Activated CD4-positive, alpha-beta T cell treated with anti-CD3 and anti-CD28 coated beads, Interleukin-2, amount 10 ng/mL, durations not matched to agents 7 days and 5 days (primary cell): ENCODE data around the gene OR6K3. TPM values are rescaled to one million over a fixed set of nuclear protein-coding genes. Genes with fewer than 3 reads are reported as not detected.

Experiments used
- CTCF ChIA-PET: fragments of 350-600 bp; sonication (Branson Sonifier 250); formaldehyde crosslinking; loops from one replicate; lab custom pipeline; 2021; ENCODE audit warnings: antibody characterized with exemption; lab: Charles Lee
- POLR2A ChIA-PET: fragments of 350-600 bp; sonication (Branson Sonifier 250); formaldehyde crosslinking; loops from one replicate; lab custom pipeline; 2021; ENCODE audit warnings: antibody characterized with exemption; lab: Charles Lee
- DNase-seq: peaks from one replicate; pipeline ENCODE4 v3.0.0-alpha.2; 2020
- H3K27ac Mint-ChIP-seq: one replicate; pipeline ENCODE4 v1.8.0; 2021; ENCODE audit warnings: mild to moderate bottlenecking, moderate library complexity, mixed read lengths
- H3K27me3 Mint-ChIP-seq: one replicate; pipeline ENCODE4 v1.8.0; 2021; ENCODE audit warnings: mixed read lengths
- H3K36me3 Mint-ChIP-seq: one replicate; pipeline ENCODE4 v1.8.0; 2021; ENCODE audit warnings: low read depth, mixed read lengths
- H3K4me1 Mint-ChIP-seq: one replicate; pipeline ENCODE4 v1.8.0; 2021; ENCODE audit warnings: mixed read lengths
- H3K4me3 Mint-ChIP-seq: one replicate; pipeline ENCODE4 v1.8.0; 2021; ENCODE audit warnings: mild to moderate bottlenecking, moderate library complexity, mixed read lengths
- H3K9me3 Mint-ChIP-seq: one replicate; pipeline ENCODE4 v1.8.0; 2021; ENCODE audit warnings: mixed read lengths
- total RNA-seq, 2 experiments: library from RNA; stranded (reverse); gene quantifications; one replicate each; pipeline ENCODE4 v1.2.3, GENCODE V29; 2021

Gene OR6K3
- total RNA-seq = not detected

- DNase-seq = no peak
- Mint-ChIP-seq H3K36me3 (no peaks in the 10 kb centered on the region), H3K4me1 (no peaks in the 10 kb centered on the region), H3K27ac (no peak within 1 kb of the TSS), H3K9me3 (no peaks in the 10 kb centered on the region), H3K27me3 (peaks cover 25% of the 10 kb centered on the region), H3K4me3 (no peak within 1 kb of the TSS)
- CTCF ChIA-PET = no interaction called here
- POLR2A ChIA-PET = no interaction called here
These were observed at the start of gene OR6K3 for GRCh38 chr1:158720620-158721019. TSS of gene OR6K3 (minus strand) at chr1:158720720. CDS start at chr1:158718115, 2,605 bp downstream.

- H3K27ac Mint-ChIP-seq = no peak within 1 kb of the TSS
- H3K4me1 Mint-ChIP-seq = no peaks in the 10 kb centered on the region
- H3K36me3 Mint-ChIP-seq = no peaks in the 10 kb centered on the region
- POLR2A ChIA-PET = no interaction called here
- CTCF ChIA-PET = no interaction called here
- H3K9me3 Mint-ChIP-seq = no peaks in the 10 kb centered on the region
- no peak for DNase-seq
- no peak within 1 kb of the TSS for H3K4me3 Mint-ChIP-seq
- H3K27me3 Mint-ChIP-seq = peaks cover 7% of the 10 kb centered on the region
These were observed 33.9 kb upstream of the OR6K3 start, which contains the start of gene OR6K6 for GRCh38 chr1:158754420-158754819. TSS of gene OR6K6 (plus strand) at chr1:158754720. CDS start at chr1:158754888, 168 bp downstream.

GRCh38 chr1:158752155-158752712 lies 31.7 kb upstream of the OR6K3 start:
- ChIA-PET CTCF (no interaction called here), POLR2A (no interaction called here)
- Mint-ChIP-seq H3K36me3 (no peaks in the 10 kb centered on the region), H3K4me1 (no peaks in the 10 kb centered on the region), H3K27ac (no peak overlapping the region), H3K27me3 (peaks cover 6% of the 10 kb centered on the region), H3K4me3 (no peak overlapping the region), H3K9me3 (no peaks in the 10 kb centered on the region)
- DNase-seq = no peak

GRCh38 chr1:158735848-158736247 lies 15.3 kb upstream of the OR6K3 start:
- no peaks in the 10 kb centered on the region for H3K9me3 Mint-ChIP-seq
- H3K4me3 Mint-ChIP-seq = no peak overlapping the region
- ChIA-PET CTCF (no interaction called here), POLR2A (no interaction called here)
- DNase-seq = no peak
- H3K4me1 Mint-ChIP-seq = no peaks in the 10 kb centered on the region
- H3K27ac Mint-ChIP-seq = no peak overlapping the region
- H3K27me3 Mint-ChIP-seq = peaks cover 27% of the 10 kb centered on the region
- H3K36me3 Mint-ChIP-seq = no peaks in the 10 kb centered on the region

GRCh38 chr1:158732524-158732923 lies 12.0 kb upstream of the OR6K3 start:
- POLR2A ChIA-PET = no interaction called here
- Mint-ChIP-seq H3K9me3 (no peaks in the 10 kb centered on the region), H3K4me3 (no peak overlapping the region), H3K36me3 (no peaks in the 10 kb centered on the region), H3K27ac (no peak overlapping the region), H3K4me1 (no peaks in the 10 kb centered on the region), H3K27me3 (peaks cover 27% of the 10 kb centered on the region)
- CTCF ChIA-PET = no interaction called here
- DNase-seq = no peak

GRCh38 chr1:158731707-158732106 lies 11.2 kb upstream of the OR6K3 start:
- H3K4me1 Mint-ChIP-seq = no peaks in the 10 kb centered on the region
- H3K36me3 Mint-ChIP-seq = no peaks in the 10 kb centered on the region
- H3K27me3 Mint-ChIP-seq = peaks cover 23% of the 10 kb centered on the region
- H3K27ac Mint-ChIP-seq = no peak overlapping the region
- ChIA-PET CTCF (no interaction called here), POLR2A (no interaction called here)
- H3K9me3 Mint-ChIP-seq = no peaks in the 10 kb centered on the region
- DNase-seq = no peak
- H3K4me3 Mint-ChIP-seq = no peak overlapping the region

GRCh38 chr1:158730453-158730852 lies 9.9 kb upstream of the OR6K3 start:
- Mint-ChIP-seq H3K36me3 (no peaks in the 10 kb centered on the region), H3K27ac (no peak overlapping the region), H3K9me3 (no peaks in the 10 kb centered on the region), H3K4me3 (no peak overlapping the region), H3K27me3 (peaks cover 26% of the 10 kb centered on the region), H3K4me1 (no peaks in the 10 kb centered on the region)
- DNase-seq = no peak
- ChIA-PET CTCF (interaction anchor here (0.6 kb wide), 1 partner anchor 729 kb away, joined by 4 read pairs; no protein-coding TSS in a partner anchor), POLR2A (no interaction called here)

GRCh38 chr1:158728510-158729225 lies 8.1 kb upstream of the OR6K3 start:
- Mint-ChIP-seq H3K27ac (no peak overlapping the region), H3K9me3 (no peaks in the 10 kb centered on the region), H3K36me3 (no peaks in the 10 kb centered on the region), H3K4me3 (no peak overlapping the region), H3K27me3 (peaks cover 29% of the 10 kb centered on the region), H3K4me1 (no peaks in the 10 kb centered on the region)
- no peak for DNase-seq
- ChIA-PET CTCF (no interaction called here), POLR2A (no interaction called here)

- no peak for DNase-seq
- ChIA-PET POLR2A (no interaction called here), CTCF (no interaction called here)
- Mint-ChIP-seq H3K27ac (no peak overlapping the region), H3K27me3 (peaks cover 40% of the 10 kb centered on the region), H3K4me1 (no peaks in the 10 kb centered on the region), H3K36me3 (no peaks in the 10 kb centered on the region), H3K4me3 (no peak overlapping the region), H3K9me3 (no peaks in the 10 kb centered on the region)
These were observed 3.9 kb upstream of the OR6K3 start for GRCh38 chr1:158724442-158724841.

- Mint-ChIP-seq H3K36me3 (no peaks in the 10 kb centered on the region), H3K9me3 (no peaks in the 10 kb centered on the region), H3K4me1 (no peaks in the 10 kb centered on the region), H3K27ac (no peak overlapping the region), H3K4me3 (no peak overlapping the region), H3K27me3 (peaks cover 24% of the 10 kb centered on the region)
- CTCF ChIA-PET = no interaction called here
- no peak for DNase-seq
- POLR2A ChIA-PET = no interaction called here
These were observed 856 bp downstream of the OR6K3 start for GRCh38 chr1:158719664-158720063.

GRCh38 chr1:158717344-158717743 lies 3.2 kb downstream of the OR6K3 start:
- H3K9me3 Mint-ChIP-seq = no peaks in the 10 kb centered on the region

GRCh38 chr1:158716335-158716734 lies 4.2 kb downstream of the OR6K3 start:
- no peaks in the 10 kb centered on the region for H3K36me3 Mint-ChIP-seq
- H3K27ac Mint-ChIP-seq = no peak overlapping the region
- no peaks in the 10 kb centered on the region for H3K4me1 Mint-ChIP-seq
- peaks cover 25% of the 10 kb centered on the region for H3K27me3 Mint-ChIP-seq
- ChIA-PET CTCF (no interaction called here), POLR2A (no interaction called here)
- H3K4me3 Mint-ChIP-seq = no peak overlapping the region
- no peaks in the 10 kb centered on the region for H3K9me3 Mint-ChIP-seq
- DNase-seq = no peak

More at GRCh38 chr1:158717344-158717743, 3.2 kb downstream of the OR6K3 start:
- H3K27me3 Mint-ChIP-seq = peaks cover 21% of the 10 kb centered on the region
- ChIA-PET POLR2A (no interaction called here), CTCF (no interaction called here)
- DNase-seq = no peak
- H3K36me3 Mint-ChIP-seq = no peaks in the 10 kb centered on the region
- no peak overlapping the region for H3K27ac Mint-ChIP-seq
- no peaks in the 10 kb centered on the region for H3K4me1 Mint-ChIP-seq
- H3K4me3 Mint-ChIP-seq = no peak overlapping the region

- CTCF ChIA-PET = no interaction called here
- POLR2A ChIA-PET = no interaction called here
- DNase-seq = no peak
- Mint-ChIP-seq H3K4me1 (no peaks in the 10 kb centered on the region), H3K36me3 (no peaks in the 10 kb centered on the region), H3K9me3 (no peaks in the 10 kb centered on the region), H3K4me3 (no peak overlapping the region), H3K27me3 (peaks cover 20% of the 10 kb centered on the region), H3K27ac (no peak overlapping the region)
These were observed 5.8 kb downstream of the OR6K3 start for GRCh38 chr1:158714754-158715153.
